DND-41 (cell line): ENCODE results near the gene ECHS1.

ENCODE experiments used
- EZH2 ChIP-seq: IDR thresholded peaks from 3 replicates; pipeline ENCODE4 v1.6.1; 2012; ENCODE audit warnings: borderline replicate concordance, low read depth, mild to moderate bottlenecking, moderate library complexity, low read length, inconsistent platforms; ENCODE audit not compliant: severe bottlenecking
- TF ChIP-seq, protein P1 (sequence below): IDR thresholded peaks from 2 replicates; pipeline ENCODE4 v1.5.1; 2012; ENCODE audit warnings: borderline replicate concordance, low read length, moderate library complexity, mild to moderate bottlenecking; ENCODE audit not compliant: poor library complexity, severe bottlenecking; ENCODE audit errors: extremely low read depth

DNA sequence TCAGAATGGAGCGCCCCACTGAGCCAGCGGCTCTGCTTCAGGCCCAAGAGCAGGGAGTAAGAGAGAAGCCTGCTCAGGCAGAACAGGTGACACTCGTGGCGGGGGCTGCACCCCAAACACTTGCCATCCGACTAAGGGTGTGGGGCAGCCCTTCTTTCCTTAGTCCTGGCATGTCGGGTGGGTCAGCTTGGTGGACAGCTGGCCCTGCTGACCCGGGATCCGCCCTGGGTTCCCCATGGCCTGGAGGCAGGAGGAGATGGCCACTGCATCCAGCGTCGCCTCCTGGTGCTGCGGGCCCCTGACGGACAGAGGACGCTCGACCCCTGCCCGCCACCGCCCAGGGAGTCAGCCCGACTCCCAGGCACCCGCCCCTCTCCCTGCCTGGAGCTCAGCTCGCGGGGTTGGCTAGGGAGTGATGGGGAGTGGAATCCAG, 4.7 kb upstream of the ECHS1 start:
- TF ChIP-seq, protein P1, sequence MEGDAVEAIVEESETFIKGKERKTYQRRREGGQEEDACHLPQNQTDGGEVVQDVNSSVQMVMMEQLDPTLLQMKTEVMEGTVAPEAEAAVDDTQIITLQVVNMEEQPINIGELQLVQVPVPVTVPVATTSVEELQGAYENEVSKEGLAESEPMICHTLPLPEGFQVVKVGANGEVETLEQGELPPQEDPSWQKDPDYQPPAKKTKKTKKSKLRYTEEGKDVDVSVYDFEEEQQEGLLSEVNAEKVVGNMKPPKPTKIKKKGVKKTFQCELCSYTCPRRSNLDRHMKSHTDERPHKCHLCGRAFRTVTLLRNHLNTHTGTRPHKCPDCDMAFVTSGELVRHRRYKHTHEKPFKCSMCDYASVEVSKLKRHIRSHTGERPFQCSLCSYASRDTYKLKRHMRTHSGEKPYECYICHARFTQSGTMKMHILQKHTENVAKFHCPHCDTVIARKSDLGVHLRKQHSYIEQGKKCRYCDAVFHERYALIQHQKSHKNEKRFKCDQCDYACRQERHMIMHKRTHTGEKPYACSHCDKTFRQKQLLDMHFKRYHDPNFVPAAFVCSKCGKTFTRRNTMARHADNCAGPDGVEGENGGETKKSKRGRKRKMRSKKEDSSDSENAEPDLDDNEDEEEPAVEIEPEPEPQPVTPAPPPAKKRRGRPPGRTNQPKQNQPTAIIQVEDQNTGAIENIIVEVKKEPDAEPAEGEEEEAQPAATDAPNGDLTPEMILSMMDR = no peak
- no peak for TF ChIP-seq EZH2
